GM12878 (cell line): ENCODE results near the gene IFT172. TPM values are rescaled to one million over a fixed set of nuclear protein-coding genes. Genes with fewer than 3 reads are reported as not detected.

Source experiments
- ATAC-seq: fragments of 200-7000 bp; cut with Tn5 transposase; 3 replicates; pipeline ENCODE4 v1.9.1; 2020; ENCODE audit warnings: mild to moderate bottlenecking, moderate library complexity
- BruUV-seq: library from RNA; stranded (reverse); fragments of 400-500 nt; replicated peaks from 2 replicates; lab custom pipeline; 2021; lab: Mats Ljungman, UMichigan
- CTCF ChIA-PET: fragments of 300-600 bp; sonication (Branson Sonifier 250); formaldehyde crosslinking; extraction: SDS; loops from one replicate; lab custom pipeline; 2021; ENCODE audit warnings: inconsistent platforms; lab: Yijun Ruan, JAX
- POLR2A ChIA-PET: fragments of 350-600 bp; formaldehyde crosslinking; extraction: SDS; loops from one replicate; lab custom pipeline; 2021; ENCODE audit warnings: inconsistent platforms; lab: Charles Lee
- RAD21 ChIA-PET: fragments of 300-600 bp; sonication (Branson Sonifier 250); formaldehyde crosslinking; loops from one replicate; lab custom pipeline; 2023; ENCODE audit warnings: antibody characterized with exemption; ENCODE audit not compliant: unreplicated experiment; lab: Charles Lee
- SMC1A ChIA-PET: fragments of 300-600 bp; sonication (Branson Sonifier 250); formaldehyde crosslinking; loops from one replicate; lab custom pipeline; 2023; ENCODE audit not compliant: unreplicated experiment, uncharacterized antibody; lab: Charles Lee
- DNase-seq: peaks from one replicate; pipeline ENCODE4 v3.0.0-alpha.2; 2011; ENCODE audit warnings: low read depth, low spot score
- FAIRE-seq: peaks from 3 replicates; lab custom pipeline; 2011; peaks lifted over from hg19 to GRCh38; lab: Jason Lieb, UNC
- H2AFZ ChIP-seq: 2 replicates; pipeline ENCODE4 v1.6.0; 2011; ENCODE audit warnings: low read depth, low read length, control low read depth; ENCODE audit not compliant: control insufficient read depth
- H3K27ac ChIP-seq: 2 replicates; pipeline ENCODE4 v1.5.1; 2011; ENCODE audit warnings: control low read depth; ENCODE audit not compliant: control insufficient read depth, insufficient read depth
- H3K27me3 ChIP-seq, 2 experiments: replicated peaks in 1 of 2; 2 replicates each; pipeline versions ENCODE4 v1.6.0 to v1.6.1; 2011; ENCODE audit warnings: low read length in 1 of 2; ENCODE audit not compliant: control insufficient read depth in 2 of 2, insufficient read depth in 2 of 2
- H3K36me3 ChIP-seq, 2 experiments: 2 replicates each; pipeline ENCODE4 v1.5.1; 2011; ENCODE audit warnings: low read length in 1 of 2; ENCODE audit not compliant: control insufficient read depth in 2 of 2, insufficient read depth in 2 of 2
- H3K4me1 ChIP-seq: 2 replicates; pipeline ENCODE4 v1.6.1; 2011; ENCODE audit warnings: mild to moderate bottlenecking, low read length, moderate library complexity, mixed read lengths; ENCODE audit not compliant: control insufficient read depth, insufficient read depth
- H3K4me2 ChIP-seq: 2 replicates; pipeline ENCODE4 v1.6.0; 2011; ENCODE audit warnings: control low read depth; ENCODE audit not compliant: control insufficient read depth, insufficient read depth
- H3K4me3 ChIP-seq: fragments of 200-600 bp; sonication (generic); 2 replicates; pipeline ENCODE4 v1.5.1; 2016
- H3K79me2 ChIP-seq: 2 replicates; pipeline ENCODE4 v1.6.0; 2011; ENCODE audit warnings: low read length; ENCODE audit not compliant: control insufficient read depth, insufficient read depth
- H3K9ac ChIP-seq: 2 replicates; pipeline ENCODE4 v1.8.0; 2011; ENCODE audit warnings: low read length, control low read depth, mixed read lengths; ENCODE audit not compliant: control insufficient read depth, insufficient read depth
- H3K9me3 ChIP-seq: replicated peaks from 3 replicates; pipeline ENCODE4 v1.5.1; 2011; ENCODE audit warnings: mild to moderate bottlenecking, low read length; ENCODE audit not compliant: control insufficient read depth, insufficient read depth
- H4K20me1 ChIP-seq: 2 replicates; pipeline ENCODE4 v1.6.0; 2011; ENCODE audit not compliant: control insufficient read depth, insufficient read depth
- CBX3 ChIP-seq: fragments of 200-600 bp; sonication (generic); IDR thresholded peaks from 2 replicates; pipeline ENCODE4 v1.6.1; 2016; ENCODE audit warnings: low read depth, borderline replicate concordance
- CTCF ChIP-seq, 3 experiments: IDR thresholded peaks in 2 of 3; conservative IDR thresholded peaks in 1 of 3; 2 replicates each; pipeline ENCODE4 v1.5.1; 2011; ENCODE audit warnings: low read depth in 3 of 3, low read length in 3 of 3, mild to moderate bottlenecking in 3 of 3, control low read depth in 2 of 3, moderate library complexity in 2 of 3, inconsistent platforms in 1 of 3, mixed read lengths in 1 of 3; ENCODE audit not compliant: control insufficient read depth in 2 of 3, insufficient read depth in 1 of 3; ENCODE audit errors: extremely low read depth in 1 of 3
- DPF2 ChIP-seq: fragments of 450-650 bp; IDR thresholded peaks from 2 replicates; pipeline ENCODE4 v1.6.1; 2017; ENCODE audit warnings: mild to moderate bottlenecking
- E4F1 ChIP-seq: fragments of 450-650 bp; IDR thresholded peaks from 2 replicates; pipeline ENCODE4 v1.6.1; 2018; ENCODE audit warnings: borderline replicate concordance, mild to moderate bottlenecking; ENCODE audit not compliant: partially characterized antibody
- ESRRA ChIP-seq: IDR thresholded peaks from 2 replicates; pipeline ENCODE4 v1.6.1; 2012; ENCODE audit warnings: mild to moderate bottlenecking, low read length, improper control_type of control experiment
- IRF4 ChIP-seq: IDR thresholded peaks from 2 replicates; pipeline ENCODE4 v1.6.1; 2011; ENCODE audit warnings: low read depth, low read length
- NRF1 ChIP-seq: conservative IDR thresholded peaks from 2 replicates; pipeline ENCODE4 v1.6.1; 2011; ENCODE audit warnings: mild to moderate bottlenecking, low read depth, low read length, improper control_type of control experiment
- SMARCA5 ChIP-seq: fragments of 450-650 bp; IDR thresholded peaks from 2 replicates; pipeline ENCODE4 v1.6.1; 2017; ENCODE audit warnings: mild to moderate bottlenecking
- ZNF217 ChIP-seq: fragments of 450-650 bp; IDR thresholded peaks from 2 replicates; pipeline ENCODE4 v1.6.1; 2017; ENCODE audit warnings: antibody characterized with exemption, mild to moderate bottlenecking
- WGBS: methylation state at CpG from one replicate; pipeline ENCODE4 v1.1.6; 2016; ENCODE audit warnings: low lambda C conversion rate; ENCODE audit not compliant: insufficient replicate concordance, insufficient coverage; ENCODE audit errors: missing lambda C conversion rate; 5-methylcytosine and 5-hydroxymethylcytosine counted together
- in situ Hi-C: fragments of 300-500 bp; cut with MboI; formaldehyde crosslinking; loops from 9 replicates; pipeline ENCODE4 v1.14.3; 2018; ENCODE audit warnings: mixed read lengths
- intact Hi-C: fragments of 100-400 bp; cut with micrococcal nuclease; formaldehyde crosslinking; loops from one replicate; pipeline ENCODE4 v1.14.2; 2022; ENCODE audit not compliant: unreplicated experiment
- polyA plus RNA-seq, 11 experiments: library from polyadenylated mRNA; depleted of rRNA in 4 of 11; unstranded in 6 of 11; stranded (reverse) in 5 of 11; fragments of >200 nt; fragmentation: Nextera tagmentation in 4 of 11; fragmentation: Illumina TruSeq in 1 of 11; extraction: Ambion mirVana in 4 of 11; extraction: Trizol in 1 of 11; gene quantifications; 1 replicate in 1 of 11; 2 replicates in 10 of 11; pipeline versions ENCODE4 v1.2.1 to v1.2.3, GENCODE V29; 2011 to 2016; ENCODE audit warnings: inconsistent platforms in 2 of 11, missing spikeins in 2 of 11, low read depth in 1 of 11
- total RNA-seq, 4 experiments: library from RNA; depleted of rRNA in 3 of 4; stranded (reverse); fragments of >200 nt in 3 of 4; fragmentation: Illumina TruSeq in 1 of 4; extraction: Trizol in 1 of 4; gene quantifications; 2 replicates each; pipeline versions ENCODE4 v1.2.1 to v1.2.3, GENCODE V29; 2013 to 2021
- TF ChIP-seq, protein P1 (sequence below): fragments of 450-650 bp; conservative IDR thresholded peaks from 2 replicates; pipeline ENCODE4 v1.6.1; 2017; ENCODE audit warnings: mild to moderate bottlenecking, moderate library complexity

IFT172 gene
- total and polyA plus RNA-seq, 10 of the 15 experiments (the other 5 are each of a cell fraction or from before 2014, with no cell fraction given), result 2.4 to 8.6 (median 6.2) TPM

- BruUV-seq, result no TSS peak
- H3K9ac ChIP-seq, result no peak overlapping the region
- CTCF ChIA-PET, result no interaction called here
- TF ChIP-seq E4F1 (no peak), CTCF (IDR thresholded peaks at IDR 0.05 in 2 of 3, conservative IDR thresholded peaks at IDR 0.05 in 1 of 3; ENCODE audit: control insufficient read depth in 2 of 3, extremely low read depth in 1 of 3, insufficient read depth in 1 of 3, low read depth in 3 of 3, low read length in 3 of 3) (no peak), CBX3 (no peak), NRF1 (no peak), IRF4 (no peak), DPF2 (no peak), ESRRA (no peak), ZNF217 (no peak), SMARCA5 (no peak)
- TF ChIP-seq, protein P1, sequence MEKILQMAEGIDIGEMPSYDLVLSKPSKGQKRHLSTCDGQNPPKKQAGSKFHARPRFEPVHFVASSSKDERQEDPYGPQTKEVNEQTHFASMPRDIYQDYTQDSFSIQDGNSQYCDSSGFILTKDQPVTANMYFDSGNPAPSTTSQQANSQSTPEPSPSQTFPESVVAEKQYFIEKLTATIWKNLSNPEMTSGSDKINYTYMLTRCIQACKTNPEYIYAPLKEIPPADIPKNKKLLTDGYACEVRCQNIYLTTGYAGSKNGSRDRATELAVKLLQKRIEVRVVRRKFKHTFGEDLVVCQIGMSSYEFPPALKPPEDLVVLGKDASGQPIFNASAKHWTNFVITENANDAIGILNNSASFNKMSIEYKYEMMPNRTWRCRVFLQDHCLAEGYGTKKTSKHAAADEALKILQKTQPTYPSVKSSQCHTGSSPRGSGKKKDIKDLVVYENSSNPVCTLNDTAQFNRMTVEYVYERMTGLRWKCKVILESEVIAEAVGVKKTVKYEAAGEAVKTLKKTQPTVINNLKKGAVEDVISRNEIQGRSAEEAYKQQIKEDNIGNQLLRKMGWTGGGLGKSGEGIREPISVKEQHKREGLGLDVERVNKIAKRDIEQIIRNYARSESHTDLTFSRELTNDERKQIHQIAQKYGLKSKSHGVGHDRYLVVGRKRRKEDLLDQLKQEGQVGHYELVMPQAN, result no peak
- TF ChIP-seq, all 136 proteins: peak for 0
- Histone ChIP-seq H3K4me2 (no peak overlapping the region), H2AFZ (no peak overlapping the region), H3K27me3 (no peaks in the 10 kb centered on the region), H3K27ac (no peak overlapping the region), H3K4me3 (no peak overlapping the region), H3K79me2 (no peaks in the 10 kb centered on the region), H3K9me3 (no peaks in the 10 kb centered on the region), H3K4me1 (no peaks in the 10 kb centered on the region), H4K20me1 (no peaks in the 10 kb centered on the region), H3K36me3 (peaks cover 15 to 26% of the 10 kb centered on the region in 2 experiments)
- ChIA-PET POLR2A (no interaction called here), SMC1A (no interaction called here), RAD21 (no interaction called here)
- 84% methylated on average over 10 of the region's 10 CpGs for WGBS
- in situ Hi-C loops (no loop called here), intact Hi-C loops (no loop called here)
- ATAC-seq (no peak; the same call in 2 of the 3 replicates), DNase-seq (no peak), FAIRE-seq (no peak)
Measured at GRCh38 chr2:27441226-27441926, 48.2 kb downstream of the IFT172 start.
